ENCODE results near the gene CCDC97. TPM values are rescaled to one million over a fixed set of nuclear protein-coding genes. Genes with fewer than 3 reads are reported as not detected.

CCDC97 gene
- total RNA-seq, 1 experiment from 2014 or later = 12.3 TPM

Other genes with a start within 250 kb of the CCDC97 start
- not detected in 2 replicates for gene CYP2A13, start 221.7 kb upstream of the CCDC97 start, total RNA-seq (2014; rRNA removed; shearing (Covaris generic))
- not detected in 2 replicates for gene CYP2F1, start 195.7 kb upstream of the CCDC97 start, total RNA-seq (2014; rRNA removed; shearing (Covaris generic))
- not detected in 2 replicates for gene CYP2S1, start 117.0 kb upstream of the CCDC97 start, total RNA-seq (2014; rRNA removed; shearing (Covaris generic))
- 21.0 and 22.4 TPM in 2 replicates for gene AXL, start 90.9 kb upstream of the CCDC97 start, total RNA-seq (2014; rRNA removed; shearing (Covaris generic))
- gene HNRNPUL1, start 45.8 kb upstream of the CCDC97 start, total RNA-seq (2014; rRNA removed; shearing (Covaris generic)) = 85.0 and 116 TPM in 2 replicates
- 5.7 and 10.1 TPM in 2 replicates for gene TGFB1, start 43.8 kb downstream of the CCDC97 start, total RNA-seq (2014; rRNA removed; shearing (Covaris generic))
- gene B9D2, start 54.0 kb downstream of the CCDC97 start, total RNA-seq (2014; rRNA removed; shearing (Covaris generic)) = 11.1 and 18.4 TPM in 2 replicates
- gene TMEM91, start 66.4 kb downstream of the CCDC97 start, total RNA-seq (2014; rRNA removed; shearing (Covaris generic)) = 0.25 and 1.2 TPM in 2 replicates
- 57.0 and 71.8 TPM in 2 replicates for gene EXOSC5, start 87.2 kb downstream of the CCDC97 start, total RNA-seq (2014; rRNA removed; shearing (Covaris generic))
- 90.1 and 111 TPM in 2 replicates for gene BCKDHA, start 87.6 kb downstream of the CCDC97 start, total RNA-seq (2014; rRNA removed; shearing (Covaris generic))
- gene B3GNT8, start 117.2 kb downstream of the CCDC97 start, total RNA-seq (2014; rRNA removed; shearing (Covaris generic)) = not detected in 2 replicates
- 74.2 and 82.2 TPM in 2 replicates for gene DMAC2, start 129.7 kb downstream of the CCDC97 start, total RNA-seq (2014; rRNA removed; shearing (Covaris generic))
- not detected in 2 replicates for gene ERICH4, start 133.0 kb downstream of the CCDC97 start, total RNA-seq (2014; rRNA removed; shearing (Covaris generic))